Measurements from ENCODE around the gene OBSCN.

OBSCN gene

GRCh38 chr1:228334226-228334935 lies 126.5 kb downstream of the OBSCN start:
- POLR2A ChIA-PET: no interaction called here
- no peak for DNase-seq (ENCODE audit: extremely low spot score)
- no peak for TF ChIP-seq LEF1 (IDR thresholded peaks at IDR 0.05; ENCODE audit: borderline replicate concordance)
- no peak for TF ChIP-seq L3MBTL2 (conservative IDR thresholded peaks at IDR 0.05)
- no peak for TF ChIP-seq SP1 (IDR thresholded peaks at IDR 0.05)
- TF ChIP-seq ELF4 (IDR thresholded peaks at IDR 0.05): no peak
- no peak for TF ChIP-seq BHLHE40 (IDR thresholded peaks at IDR 0.05; ENCODE audit: borderline replicate concordance)
- TF ChIP-seq ARNT (IDR thresholded peaks at IDR 0.05): no peak
- no peak for TF ChIP-seq PKNOX1 (IDR thresholded peaks at IDR 0.05)
- no peak for TF ChIP-seq TARDBP (IDR thresholded peaks at IDR 0.05)
- CTCF ChIA-PET: interaction anchor here (0.5 kb wide), 1 partner anchor 956 kb away, joined by 5 read pairs; no protein-coding TSS in a partner anchor

- TF ChIP-seq CTBP1 (IDR thresholded peaks at IDR 0.05; ENCODE audit: borderline replicate concordance): no peak
- TF ChIP-seq FOXA1 (IDR thresholded peaks at IDR 0.05): no peak
- no peak for TF ChIP-seq SP1 (IDR thresholded peaks at IDR 0.05)
- TF ChIP-seq SUZ12 (IDR thresholded peaks at IDR 0.05): no peak
- no peak for TF ChIP-seq FOXK2 (IDR thresholded peaks at IDR 0.05)
- no peak for TF ChIP-seq HDGF (IDR thresholded peaks at IDR 0.05; ENCODE audit: borderline replicate concordance)
- POLR2A ChIA-PET: no interaction called here
- CTCF ChIA-PET: interaction anchor here (0.5 kb wide), 1 partner anchor 957 kb away, joined by 5 read pairs; no protein-coding TSS in a partner anchor
- DNase-seq (ENCODE audit: extremely low spot score): no peak
These were observed 127.1 kb downstream of the OBSCN start for GRCh38 chr1:228334954-228335353.

- DNase-seq (ENCODE audit: extremely low spot score): no peak
- ChIA-PET CTCF (no interaction called here), POLR2A (no interaction called here)
- TF ChIP-seq L3MBTL2 (conservative IDR thresholded peaks at IDR 0.05) (no peak), SUZ12 (IDR thresholded peaks at IDR 0.05) (no peak), LEF1 (IDR thresholded peaks at IDR 0.05; ENCODE audit: borderline replicate concordance) (no peak), FOXK2 (IDR thresholded peaks at IDR 0.05) (no peak), FOXM1 (IDR thresholded peaks at IDR 0.05; ENCODE audit: borderline replicate concordance) (no peak), ARNT (IDR thresholded peaks at IDR 0.05) (no peak), BHLHE40 (IDR thresholded peaks at IDR 0.05; ENCODE audit: borderline replicate concordance) (no peak), ELF4 (IDR thresholded peaks at IDR 0.05) (no peak), CTBP1 (IDR thresholded peaks at IDR 0.05; ENCODE audit: borderline replicate concordance) (no peak)
These were observed 127.8 kb downstream of the OBSCN start for GRCh38 chr1:228335406-228336307.

- TF ChIP-seq TARDBP (IDR thresholded peaks at IDR 0.05): no peak
- no peak for TF ChIP-seq CTBP1 (IDR thresholded peaks at IDR 0.05; ENCODE audit: borderline replicate concordance)
- TF ChIP-seq NFRKB (IDR thresholded peaks at IDR 0.05): no peak
- no peak for DNase-seq (ENCODE audit: extremely low spot score)
- CTCF ChIA-PET: no interaction called here
- POLR2A ChIA-PET: no interaction called here
These were observed 128.6 kb downstream of the OBSCN start for GRCh38 chr1:228336308-228337030.

GRCh38 chr1:228337031-228337564 lies 129.3 kb downstream of the OBSCN start:
- POLR2A ChIA-PET: no interaction called here
- DNase-seq (ENCODE audit: extremely low spot score): no peak
- CTCF ChIA-PET: no interaction called here
- no peak for TF ChIP-seq SP1 (IDR thresholded peaks at IDR 0.05)
- TF ChIP-seq TARDBP (IDR thresholded peaks at IDR 0.05): no peak
- TF ChIP-seq ELF4 (IDR thresholded peaks at IDR 0.05): no peak
- TF ChIP-seq FOXM1 (IDR thresholded peaks at IDR 0.05; ENCODE audit: borderline replicate concordance): no peak
- TF ChIP-seq ZNF384 (IDR thresholded peaks at IDR 0.05): no peak

GRCh38 chr1:228337711-228338520 lies 130.1 kb downstream of the OBSCN start:
- ChIA-PET CTCF (no interaction called here), POLR2A (no interaction called here)
- no peak for TF ChIP-seq L3MBTL2 (conservative IDR thresholded peaks at IDR 0.05)
- no peak for TF ChIP-seq BHLHE40 (IDR thresholded peaks at IDR 0.05; ENCODE audit: borderline replicate concordance)
- no peak for TF ChIP-seq FOXK2 (IDR thresholded peaks at IDR 0.05)
- TF ChIP-seq TARDBP (IDR thresholded peaks at IDR 0.05): no peak
- no peak for TF ChIP-seq FOXM1 (IDR thresholded peaks at IDR 0.05; ENCODE audit: borderline replicate concordance)
- no peak for TF ChIP-seq ELF4 (IDR thresholded peaks at IDR 0.05)
- no peak for TF ChIP-seq SUZ12 (IDR thresholded peaks at IDR 0.05)
- TF ChIP-seq SP1 (IDR thresholded peaks at IDR 0.05): no peak
- no peak for TF ChIP-seq NFRKB (IDR thresholded peaks at IDR 0.05)
- no peak for TF ChIP-seq PKNOX1 (IDR thresholded peaks at IDR 0.05)
- TF ChIP-seq ZNF384 (IDR thresholded peaks at IDR 0.05): no peak
- no peak for DNase-seq (ENCODE audit: extremely low spot score)

All from HEK293T (cell line).